T-helper 17 cell (primary cell): ENCODE results near the gene OSBPL10. TPM values are rescaled to one million over a fixed set of nuclear protein-coding genes. Genes with fewer than 3 reads are reported as not detected.

Source experiments
- ATAC-seq: fragments of 150-1000 bp; cut with Tn5 transposase; 2 replicates; pipeline ENCODE4 v1.10.0; 2021; ENCODE audit warnings: mild to moderate bottlenecking, moderate library complexity
- DNase-seq, 3 donors: peaks; one replicate each; pipeline versions ENCODE4 v3.0.0 to v3.0.0-alpha.2; 2020 to 2021
- H3K9me3 ChIP-seq: one replicate; pipeline ENCODE4 v1.7.0; 2013; ENCODE audit warnings: low read length, mild to moderate bottlenecking; ENCODE audit not compliant: control insufficient read depth, poor library complexity, severe bottlenecking
- H3K27ac Mint-ChIP-seq: one replicate; pipeline ENCODE4 v1.8.0; 2022; ENCODE audit warnings: mild to moderate bottlenecking, moderate library complexity, mixed read lengths
- H3K27me3 Mint-ChIP-seq: one replicate; pipeline ENCODE4 v1.8.0; 2022; ENCODE audit warnings: mixed read lengths
- H3K36me3 Mint-ChIP-seq: one replicate; pipeline ENCODE4 v1.8.0; 2022; ENCODE audit warnings: low read depth, mixed read lengths
- H3K4me1 Mint-ChIP-seq: one replicate; pipeline ENCODE4 v1.8.0; 2022; ENCODE audit warnings: mild to moderate bottlenecking, mixed read lengths
- H3K4me3 Mint-ChIP-seq: one replicate; pipeline ENCODE4 v1.8.0; 2022; ENCODE audit warnings: mild to moderate bottlenecking, moderate library complexity, mixed read lengths
- total RNA-seq, 4 donors: library from RNA in 2 of 4; stranded (reverse) in 2 of 4; gene quantifications; one replicate each; pipeline ENCODE4 v1.2.3 and lab custom pipeline; 2022 to 2026

OSBPL10 gene
- total RNA-seq, 2 donors from 2014 or later, result 8.5 TPM; not detected in 1

- ATAC-seq (no peak), DNase-seq (no peak)
- H3K27ac Mint-ChIP-seq, result no peak overlapping the region
- no peaks in the 10 kb centered on the region for H3K36me3 Mint-ChIP-seq
- H3K9me3 ChIP-seq, result peaks cover 34% of the 10 kb centered on the region
- no peaks in the 10 kb centered on the region for H3K27me3 Mint-ChIP-seq
- no peaks in the 10 kb centered on the region for H3K4me1 Mint-ChIP-seq
- H3K4me3 Mint-ChIP-seq, result no peak overlapping the region
Measured at GRCh38 chr3:31653464-31653863, 327.6 kb downstream of the OSBPL10 start.

GRCh38 chr3:31652296-31652695 is 328.8 kb downstream of the OSBPL10 start:
- Mint-ChIP-seq H3K4me1 (no peaks in the 10 kb centered on the region), H3K27ac (no peak overlapping the region), H3K36me3 (no peaks in the 10 kb centered on the region), H3K27me3 (no peaks in the 10 kb centered on the region), H3K4me3 (no peak overlapping the region)
- no peak for DNase-seq
- ATAC-seq, result no peak
- peaks cover 30% of the 10 kb centered on the region for H3K9me3 ChIP-seq

GRCh38 chr3:31648286-31648968 is 332.6 kb downstream of the OSBPL10 start:
- no peaks in the 10 kb centered on the region for H3K4me1 Mint-ChIP-seq

GRCh38 chr3:31645256-31645655 is 335.8 kb downstream of the OSBPL10 start:
- no peak overlapping the region for H3K27ac Mint-ChIP-seq
- no peak for DNase-seq
- H3K27me3 Mint-ChIP-seq, result no peaks in the 10 kb centered on the region
- H3K4me1 Mint-ChIP-seq, result no peaks in the 10 kb centered on the region
- H3K9me3 ChIP-seq, result peaks cover 13% of the 10 kb centered on the region
- peaks cover 5% of the 10 kb centered on the region for H3K36me3 Mint-ChIP-seq
- ATAC-seq, result no peak
- no peak overlapping the region for H3K4me3 Mint-ChIP-seq

More at GRCh38 chr3:31648286-31648968, 332.6 kb downstream of the OSBPL10 start:
- no peak for DNase-seq
- Mint-ChIP-seq H3K36me3 (peaks cover 5% of the 10 kb centered on the region), H3K27me3 (no peaks in the 10 kb centered on the region), H3K4me3 (no peak overlapping the region), H3K27ac (no peak overlapping the region)
- ATAC-seq, result no peak
- peaks cover 20% of the 10 kb centered on the region for H3K9me3 ChIP-seq

- no peaks in the 10 kb centered on the region for H3K27me3 Mint-ChIP-seq
- no peaks in the 10 kb centered on the region for H3K9me3 ChIP-seq
- DNase-seq (no peak), ATAC-seq (no peak)
- peaks cover 14% of the 10 kb centered on the region for H3K4me1 Mint-ChIP-seq
- peak overlapping the region; percentile 22 for H3K4me3 Mint-ChIP-seq
- H3K36me3 Mint-ChIP-seq, result no peaks in the 10 kb centered on the region
- H3K27ac Mint-ChIP-seq, result no peak overlapping the region
Measured at GRCh38 chr3:31639828-31640227, 341.2 kb downstream of the OSBPL10 start.

GRCh38 chr3:31636694-31637442 is 344.2 kb downstream of the OSBPL10 start:
- H3K9me3 ChIP-seq, result no peaks in the 10 kb centered on the region
- no peak for DNase-seq
- Mint-ChIP-seq H3K27me3 (no peaks in the 10 kb centered on the region), H3K27ac (peak overlapping the region; percentile 68), H3K36me3 (peaks cover 8% of the 10 kb centered on the region), H3K4me1 (peaks cover 27% of the 10 kb centered on the region), H3K4me3 (peak overlapping the region; percentile 41)
- ATAC-seq, result no peak

- Mint-ChIP-seq H3K27ac (peak overlapping the region; percentile 68), H3K36me3 (peaks cover 8% of the 10 kb centered on the region), H3K4me3 (peak overlapping the region; percentile 15), H3K4me1 (peaks cover 28% of the 10 kb centered on the region), H3K27me3 (no peaks in the 10 kb centered on the region)
- ATAC-seq (no peak), DNase-seq (no peak)
- no peaks in the 10 kb centered on the region for H3K9me3 ChIP-seq
Measured at GRCh38 chr3:31636049-31636448, 345.0 kb downstream of the OSBPL10 start.

GRCh38 chr3:31635545-31635944 is 345.5 kb downstream of the OSBPL10 start:
- no peak for DNase-seq
- peaks cover 28% of the 10 kb centered on the region for H3K4me1 Mint-ChIP-seq
- H3K27me3 Mint-ChIP-seq, result no peaks in the 10 kb centered on the region
- peak overlapping the region; percentile 15 for H3K4me3 Mint-ChIP-seq
- no peaks in the 10 kb centered on the region for H3K9me3 ChIP-seq
- H3K36me3 Mint-ChIP-seq, result peaks cover 8% of the 10 kb centered on the region
- H3K27ac Mint-ChIP-seq, result peak overlapping the region; percentile 68
- peak; percentile 20 for ATAC-seq

GRCh38 chr3:31634476-31634875 is 346.6 kb downstream of the OSBPL10 start:
- H3K9me3 ChIP-seq, result no peaks in the 10 kb centered on the region
- H3K27ac Mint-ChIP-seq, result peak overlapping the region; percentile 68
- no peaks in the 10 kb centered on the region for H3K27me3 Mint-ChIP-seq
- DNase-seq (no peak), ATAC-seq (no peak)
- H3K36me3 Mint-ChIP-seq, result peaks cover 13% of the 10 kb centered on the region
- H3K4me1 Mint-ChIP-seq, result peaks cover 33% of the 10 kb centered on the region
- no peak overlapping the region for H3K4me3 Mint-ChIP-seq

- no peaks in the 10 kb centered on the region for H3K9me3 ChIP-seq
- H3K4me3 Mint-ChIP-seq, result no peak overlapping the region
- H3K4me1 Mint-ChIP-seq, result peaks cover 22% of the 10 kb centered on the region
- H3K27me3 Mint-ChIP-seq, result no peaks in the 10 kb centered on the region
- no peak overlapping the region for H3K27ac Mint-ChIP-seq
- no peak for ATAC-seq
- no peak for DNase-seq
- peaks cover 23% of the 10 kb centered on the region for H3K36me3 Mint-ChIP-seq
Measured at GRCh38 chr3:31629054-31629453, 352.0 kb downstream of the OSBPL10 start.

GRCh38 chr3:31625358-31625757 is 355.7 kb downstream of the OSBPL10 start:
- Mint-ChIP-seq H3K27me3 (no peaks in the 10 kb centered on the region), H3K4me3 (no peak overlapping the region), H3K36me3 (peaks cover 18% of the 10 kb centered on the region), H3K4me1 (peaks cover 18% of the 10 kb centered on the region), H3K27ac (no peak overlapping the region)
- no peak for DNase-seq
- H3K9me3 ChIP-seq, result no peaks in the 10 kb centered on the region
- ATAC-seq, result no peak

- Mint-ChIP-seq H3K27me3 (no peaks in the 10 kb centered on the region), H3K27ac (peak overlapping the region; percentile 24), H3K4me3 (no peak overlapping the region), H3K36me3 (peaks cover 14% of the 10 kb centered on the region), H3K4me1 (peaks cover 15% of the 10 kb centered on the region)
- ATAC-seq (no peak), DNase-seq (no peak)
- no peaks in the 10 kb centered on the region for H3K9me3 ChIP-seq
Measured at GRCh38 chr3:31624083-31624709, 356.9 kb downstream of the OSBPL10 start.

GRCh38 chr3:31622636-31623288 is 358.3 kb downstream of the OSBPL10 start:
- no peak overlapping the region for H3K4me3 Mint-ChIP-seq
- no peak overlapping the region for H3K27ac Mint-ChIP-seq
- H3K27me3 Mint-ChIP-seq, result no peaks in the 10 kb centered on the region
- H3K9me3 ChIP-seq, result no peaks in the 10 kb centered on the region
- H3K4me1 Mint-ChIP-seq, result peaks cover 15% of the 10 kb centered on the region
- H3K36me3 Mint-ChIP-seq, result peaks cover 16% of the 10 kb centered on the region
- DNase-seq (no peak), ATAC-seq (no peak)
